Measurements from ENCODE around the gene CMTM4. TPM values are rescaled to one million over a fixed set of nuclear protein-coding genes. Genes with fewer than 3 reads are reported as not detected.
A peak's percentile ranks its signal among the peaks of the same experiment; 100 is the strongest.

CMTM4 gene
- 16.8 and 35.1 TPM in 2 replicates for total RNA-seq

DNA sequence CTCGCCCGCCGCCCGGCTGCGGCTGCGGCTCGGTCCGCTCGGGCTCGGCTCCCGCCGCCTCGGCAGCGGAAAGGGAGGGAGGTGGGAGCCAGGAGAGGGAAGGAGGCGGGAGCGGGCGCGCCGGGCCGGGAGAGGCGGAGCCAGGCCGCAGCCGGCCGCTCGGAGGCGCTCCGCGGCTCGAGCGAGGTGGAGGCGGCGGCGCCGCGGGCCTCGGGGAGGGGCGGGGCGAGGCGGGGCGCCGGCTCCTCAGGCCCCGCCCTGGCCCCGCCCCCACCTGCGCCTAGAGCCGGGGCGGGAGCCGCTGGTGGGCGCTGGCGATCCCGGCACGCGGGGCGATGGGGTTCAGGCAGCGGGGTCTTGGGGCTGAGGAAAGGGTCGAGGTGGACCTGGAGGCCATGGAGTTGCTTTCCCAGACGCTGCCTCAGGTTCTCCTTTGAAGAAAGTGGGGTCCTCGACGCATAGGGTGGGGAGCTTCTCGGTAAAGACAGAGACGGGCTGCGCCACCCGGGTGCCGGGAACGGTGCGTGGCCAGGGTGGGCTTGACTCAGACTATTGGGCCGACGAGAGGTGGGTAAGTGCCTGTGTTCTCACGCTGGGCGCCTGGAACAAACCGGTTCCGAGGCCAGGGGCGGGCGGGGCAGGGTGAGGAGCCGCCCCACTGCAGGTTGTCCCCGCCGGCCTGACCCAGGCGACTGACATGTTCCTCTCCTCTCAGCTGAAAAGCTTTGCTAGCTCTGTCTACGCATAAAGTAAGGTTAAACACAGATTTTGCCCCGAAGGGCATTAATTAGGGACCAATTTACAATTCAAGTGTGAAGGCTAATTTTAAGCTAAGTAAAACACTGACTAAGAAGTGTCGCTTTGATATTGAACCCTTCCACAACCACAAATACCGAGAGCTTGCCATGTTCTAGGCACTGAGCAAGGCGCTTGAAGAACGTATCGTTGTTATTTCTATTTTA lies at the start of gene CMTM4:
CMTM4 (minus strand) TSS at position 75 of the 962 bp plus-strand sequence. CDS start 218 bp downstream, outside the sequence.
- DNase-seq (ENCODE audit: low read depth), result no peak
- TF ChIP-seq CTCF (conservative IDR thresholded peaks at IDR 0.05; ENCODE audit: low read depth, low read length), result peak; percentile 13

DNA sequence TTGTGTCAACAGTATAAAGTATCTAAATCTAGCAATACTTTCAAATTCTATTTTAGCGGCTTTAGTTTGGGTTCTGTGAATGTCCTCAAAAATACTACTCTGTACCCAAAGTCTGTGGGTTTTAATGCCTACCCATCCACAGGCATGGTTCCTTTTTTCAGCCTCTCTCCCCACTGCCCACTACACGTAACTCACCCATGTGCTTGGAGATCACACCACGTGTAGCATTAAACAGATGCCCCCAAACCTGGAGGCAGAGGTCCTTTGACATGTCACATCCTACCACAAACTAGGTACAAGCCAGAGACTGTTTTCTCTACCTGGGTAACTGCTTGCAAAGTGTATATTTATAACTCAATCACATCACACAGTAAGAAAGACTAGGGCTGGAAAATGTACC lies 49.5 kb upstream of the CMTM4 start:
- H3K4me3 ChIP-seq (ENCODE audit: low read depth, low read length), result no peak overlapping the region
- TF ChIP-seq CTCF (conservative IDR thresholded peaks at IDR 0.05; ENCODE audit: low read depth, low read length), result no peak
- no peak for DNase-seq (ENCODE audit: low read depth)

More for the DNA sequence above, at the start of gene CMTM4:
- H3K4me3 ChIP-seq (ENCODE audit: low read depth, low read length), result peak within 1 kb of the TSS; percentile 87

GRCh38 chr16:66741950-66742808 lies 45.6 kb upstream of the CMTM4 start:
- no peak overlapping the region for H3K4me3 ChIP-seq (ENCODE audit: low read depth, low read length)
- DNase-seq (ENCODE audit: low read depth), result no peak
- TF ChIP-seq CTCF (conservative IDR thresholded peaks at IDR 0.05; ENCODE audit: low read depth, low read length), result no peak

DNA sequence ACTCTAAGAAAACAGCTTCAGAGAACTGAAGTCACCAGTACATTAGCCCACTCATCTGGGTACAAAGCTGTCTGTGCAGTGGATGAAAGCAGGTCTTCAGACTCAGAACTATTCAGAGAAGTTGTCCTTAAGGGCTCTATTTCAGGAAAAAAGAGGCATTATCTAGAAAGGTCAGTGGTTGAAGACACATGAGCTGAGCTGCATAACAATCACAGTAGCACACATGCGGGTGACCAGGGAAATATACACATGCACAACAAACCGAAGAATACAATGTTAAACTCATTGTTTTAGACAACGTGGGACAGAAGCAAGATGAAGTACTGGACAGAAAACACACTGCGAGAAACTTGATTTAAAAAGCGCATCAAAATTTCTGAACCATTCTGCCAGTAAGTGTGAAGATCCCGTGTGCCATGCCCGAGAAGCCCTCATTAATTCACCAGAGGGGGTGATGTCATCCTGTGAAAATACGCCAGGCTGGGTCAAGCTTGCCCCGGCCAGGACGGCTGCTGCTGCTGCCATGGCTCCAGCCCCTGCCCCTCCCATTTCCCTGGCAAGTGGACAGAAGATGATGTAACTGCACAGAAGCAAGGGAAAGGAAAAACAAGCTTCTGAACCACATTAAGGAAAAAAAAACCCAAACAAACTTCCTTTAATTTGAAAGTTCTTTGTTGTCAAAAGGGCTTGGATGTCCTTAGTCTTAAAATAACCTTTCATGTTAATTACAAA lies 44.8 kb upstream of the CMTM4 start:
- peak; percentile 57 for DNase-seq (ENCODE audit: low read depth)
- TF ChIP-seq CTCF (conservative IDR thresholded peaks at IDR 0.05; ENCODE audit: low read depth, low read length), result no peak
- no peak overlapping the region for H3K4me3 ChIP-seq (ENCODE audit: low read depth, low read length)

DNA sequence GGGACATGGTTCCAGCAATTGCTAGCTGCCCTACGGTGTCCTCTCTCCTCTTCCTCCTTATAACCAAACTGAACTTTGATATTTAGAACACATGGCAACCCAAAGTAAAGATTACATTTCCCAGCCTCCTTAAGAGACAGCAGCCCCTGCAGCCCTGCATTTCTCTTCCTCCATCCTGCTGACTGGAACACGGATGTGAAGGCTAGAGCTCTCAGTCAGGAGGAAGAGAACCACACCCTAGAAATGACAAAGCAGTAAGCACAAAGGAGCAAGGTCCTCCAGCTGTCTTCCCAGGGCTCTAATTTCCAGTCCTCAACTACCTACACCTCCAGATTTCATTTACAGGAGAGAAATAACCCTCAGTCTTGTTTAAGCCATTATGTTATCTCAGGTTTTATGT lies 44.0 kb upstream of the CMTM4 start:
- TF ChIP-seq CTCF (conservative IDR thresholded peaks at IDR 0.05; ENCODE audit: low read depth, low read length), result no peak
- H3K4me3 ChIP-seq (ENCODE audit: low read depth, low read length), result no peak overlapping the region
- no peak for DNase-seq (ENCODE audit: low read depth)

GRCh38 chr16:66740010-66740409 lies 43.5 kb upstream of the CMTM4 start:
- DNase-seq (ENCODE audit: low read depth), result no peak
- H3K4me3 ChIP-seq (ENCODE audit: low read depth, low read length), result no peak overlapping the region
- TF ChIP-seq CTCF (conservative IDR thresholded peaks at IDR 0.05; ENCODE audit: low read depth, low read length), result peak; percentile 77
